Measurements from ENCODE around the gene MAFG.

Gene MAFG

GRCh38 chr17:81966343-81967243 lies 39.1 kb upstream of the MAFG start:
- Histone ChIP-seq H3K27me3 (peaks cover 59% of the 10 kb centered on the region), H3K4me2 (peak overlapping the region; percentile 100), H3K4me1 (peaks cover 45% of the 10 kb centered on the region), H3K27ac (peak overlapping the region; percentile 82), H3K9ac (peak overlapping the region; percentile 65), H3K9me3 (no peaks in the 10 kb centered on the region), H4K20me1 (peaks cover 15% of the 10 kb centered on the region), H3K4me3 (peak overlapping the region; percentile 59), H3K36me3 (no peaks in the 10 kb centered on the region)
- TF ChIP-seq Cebpa-rat (IDR thresholded peaks at IDR 0.05), result no peak

DNA sequence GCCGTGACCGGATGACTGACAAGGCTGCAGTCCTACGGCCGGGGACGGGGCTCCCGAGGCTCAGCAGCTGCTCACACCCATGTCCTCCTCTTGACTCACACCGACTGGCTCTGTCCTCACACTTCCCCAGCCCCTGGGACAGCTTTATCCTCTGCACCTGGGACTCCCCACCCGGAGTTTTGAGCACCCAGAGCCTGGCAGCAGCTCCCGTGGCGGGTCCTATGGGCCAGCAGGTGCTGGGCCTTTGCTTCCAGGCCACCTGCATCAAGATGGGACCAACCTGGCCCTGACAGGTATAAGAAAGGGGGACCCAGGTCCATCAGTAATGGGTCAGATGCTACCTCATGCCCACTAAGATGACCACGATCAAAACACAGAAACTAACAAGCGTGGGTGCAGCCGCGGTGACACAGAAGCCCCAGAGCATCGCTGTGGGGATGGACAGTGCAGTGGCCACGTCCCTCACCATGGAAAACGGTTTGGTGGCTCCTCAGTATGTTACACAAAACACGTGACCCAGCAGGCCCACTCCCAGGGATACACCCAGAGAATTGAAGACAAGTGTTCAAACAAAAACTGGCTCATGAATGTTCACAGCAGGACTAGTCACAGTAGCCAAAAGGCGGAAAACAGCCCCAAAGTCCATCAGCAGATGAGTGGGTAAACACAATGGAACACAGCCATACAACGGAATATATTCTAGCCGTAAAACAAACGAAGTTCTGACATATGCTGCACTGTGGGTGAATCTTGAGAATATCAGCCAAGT lies 36.7 kb upstream of the MAFG start:
- Histone ChIP-seq H3K4me3 (no peak overlapping the region), H4K20me1 (peaks cover 29% of the 10 kb centered on the region), H3K4me2 (no peak overlapping the region), H3K4me1 (peaks cover 58% of the 10 kb centered on the region), H3K27me3 (peaks cover 82% of the 10 kb centered on the region), H3K9ac (no peak overlapping the region), H3K27ac (no peak overlapping the region), H3K9me3 (no peaks in the 10 kb centered on the region), H3K36me3 (no peaks in the 10 kb centered on the region)
- no peak for TF ChIP-seq Cebpa-rat (IDR thresholded peaks at IDR 0.05)

- Histone ChIP-seq H3K9me3 (no peaks in the 10 kb centered on the region), H3K4me3 (no peak overlapping the region), H3K4me2 (no peak overlapping the region), H3K36me3 (no peaks in the 10 kb centered on the region), H3K27ac (no peak overlapping the region), H3K9ac (no peak overlapping the region), H4K20me1 (peaks cover 29% of the 10 kb centered on the region), H3K4me1 (peaks cover 48% of the 10 kb centered on the region), H3K27me3 (peaks cover 97% of the 10 kb centered on the region)
- TF ChIP-seq Cebpa-rat (IDR thresholded peaks at IDR 0.05), result no peak
Observed at GRCh38 chr17:81962499-81963441, 35.2 kb upstream of the MAFG start.

DNA sequence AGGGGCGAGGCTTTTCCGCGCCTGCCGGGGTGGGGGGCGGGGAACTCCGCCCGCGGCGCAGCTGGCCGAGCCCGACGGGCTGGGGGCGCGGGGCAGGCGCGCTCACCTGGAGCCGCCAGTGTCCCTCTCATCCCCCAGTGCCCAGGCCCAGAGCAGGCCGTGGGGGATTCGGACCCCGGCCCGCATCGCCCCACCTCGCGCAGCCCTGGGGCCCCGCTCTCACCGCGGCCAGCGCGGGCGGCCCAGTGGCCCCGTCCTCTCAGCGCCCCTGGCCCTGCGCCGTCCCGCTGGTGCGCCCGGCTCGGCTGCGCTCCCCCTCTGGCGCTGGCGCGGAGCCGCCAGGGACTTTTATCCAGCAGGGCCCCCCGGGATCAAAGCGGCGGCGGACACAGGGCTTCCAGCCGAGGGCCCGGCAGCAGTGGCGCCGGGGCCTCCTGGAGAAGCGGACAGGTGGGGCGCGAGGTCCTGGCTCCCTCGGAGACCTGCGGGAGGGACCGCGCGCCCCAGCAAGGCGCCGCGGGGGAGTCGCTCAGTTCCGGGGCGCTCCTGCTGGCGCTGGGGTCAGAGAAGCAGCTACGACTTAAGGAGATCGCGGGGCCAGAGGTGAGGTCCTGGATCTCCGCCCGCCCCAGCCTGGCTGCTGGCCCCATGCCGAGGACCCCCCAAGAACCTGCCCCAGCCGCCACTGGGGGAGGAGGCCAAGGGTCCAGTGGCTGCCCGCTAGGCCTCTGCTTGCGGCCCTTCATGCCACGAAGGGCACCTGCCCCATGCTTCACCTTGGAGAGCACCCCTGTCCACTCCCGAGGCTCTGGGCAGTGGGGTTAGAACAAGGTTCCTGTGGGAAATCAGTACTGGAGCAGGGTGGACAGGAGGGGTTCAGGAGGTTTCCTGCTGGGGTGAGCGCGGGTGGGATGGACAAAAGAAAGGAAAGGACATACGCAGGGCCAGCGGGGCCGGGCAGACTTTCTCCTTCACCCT lies 34.3 kb upstream of the MAFG start:
- peak overlapping the region; percentile 65 for H3K4me3 ChIP-seq
- no peak for TF ChIP-seq Cebpa-rat (IDR thresholded peaks at IDR 0.05)
- peaks cover 29% of the 10 kb centered on the region for H4K20me1 ChIP-seq
- H3K27ac ChIP-seq, result no peak overlapping the region
- H3K9me3 ChIP-seq, result no peaks in the 10 kb centered on the region
- H3K4me2 ChIP-seq, result peak overlapping the region; percentile 97
- H3K27me3 ChIP-seq, result peaks cover 100% of the 10 kb centered on the region
- H3K36me3 ChIP-seq, result no peaks in the 10 kb centered on the region
- peaks cover 38% of the 10 kb centered on the region for H3K4me1 ChIP-seq
- no peak overlapping the region for H3K9ac ChIP-seq

DNA sequence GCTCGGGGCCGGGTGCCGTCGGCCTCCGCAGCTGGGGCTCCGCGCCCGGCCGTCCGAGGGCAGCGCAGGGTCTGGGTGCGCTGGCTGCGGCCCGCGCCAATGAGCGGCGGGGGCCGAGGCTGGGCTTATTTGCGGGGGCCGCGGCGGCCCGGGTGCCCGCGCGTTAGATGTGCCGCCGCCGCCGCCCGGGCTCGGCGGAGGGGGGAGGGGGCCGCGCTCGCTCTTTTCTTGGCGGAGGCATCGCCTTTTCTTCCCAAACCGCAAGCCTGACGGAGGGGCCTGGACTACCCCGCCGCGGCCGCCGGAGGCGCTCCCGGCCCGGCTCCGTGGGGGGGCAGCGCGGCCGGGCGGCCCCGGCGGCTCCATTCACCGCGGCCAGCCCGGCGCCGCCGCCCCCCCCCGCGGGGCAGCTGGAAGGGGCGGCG lies 33.6 kb upstream of the MAFG start, which contains the start of gene NOTUM:
NOTUM (minus strand) TSS at position 101 of the 425 bp plus-strand sequence. CDS start 278 bp downstream, outside the sequence.
- H3K4me2 ChIP-seq, result peak within 1 kb of the TSS; percentile 97
- H3K4me1 ChIP-seq, result peaks cover 31% of the 10 kb centered on the region
- no peaks in the 10 kb centered on the region for H3K36me3 ChIP-seq
- H3K9ac ChIP-seq, result no peak within 1 kb of the TSS
- TF ChIP-seq Cebpa-rat (IDR thresholded peaks at IDR 0.05), result no peak
- H3K9me3 ChIP-seq, result no peaks in the 10 kb centered on the region
- H3K27ac ChIP-seq, result no peak within 1 kb of the TSS
- peaks cover 96% of the 10 kb centered on the region for H3K27me3 ChIP-seq
- H3K4me3 ChIP-seq, result peak within 1 kb of the TSS; percentile 65
- H4K20me1 ChIP-seq, result peaks cover 29% of the 10 kb centered on the region

DNA sequence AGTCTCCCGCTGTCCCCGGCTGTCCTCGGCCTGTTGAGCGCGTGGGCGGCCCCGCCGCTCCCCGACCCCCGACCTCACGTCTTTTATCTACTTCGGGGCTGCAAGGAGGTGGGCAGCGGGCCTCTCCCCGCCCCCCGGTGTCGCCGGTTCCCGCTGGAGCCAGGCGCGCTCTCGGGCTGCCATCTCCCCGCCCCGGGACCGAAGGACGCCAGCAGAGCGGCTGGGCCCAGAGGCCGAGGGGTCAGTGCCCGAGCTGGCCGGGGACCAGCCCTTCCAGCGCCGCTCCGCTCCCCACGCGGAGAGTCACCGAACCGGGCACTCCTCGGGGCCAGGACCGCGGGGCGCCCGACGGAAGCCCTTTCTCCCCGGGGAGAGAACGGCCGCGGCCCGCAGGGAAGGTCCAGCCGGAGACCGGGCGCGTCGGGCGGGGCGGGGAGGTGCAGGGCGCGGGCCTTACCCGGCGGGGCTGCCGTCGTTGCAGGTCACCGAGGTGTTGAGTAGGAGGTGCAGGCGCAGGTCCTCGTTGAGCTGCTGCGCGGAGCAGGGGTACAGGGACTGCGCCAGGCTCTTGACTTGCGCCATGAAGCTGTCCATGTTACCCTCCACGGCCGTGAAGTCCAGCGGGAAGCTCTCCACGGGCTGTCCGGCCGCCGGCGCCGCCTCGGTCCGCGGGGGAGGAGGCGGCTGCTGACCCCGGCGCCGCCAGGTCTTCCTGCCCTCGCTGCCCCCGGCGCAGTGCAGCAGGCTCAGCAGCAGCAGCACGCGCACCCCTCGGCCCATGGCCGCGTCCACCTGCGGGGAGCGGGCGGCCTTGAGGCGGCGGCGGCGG lies 32.8 kb upstream of the MAFG start:
- Histone ChIP-seq H3K27ac (no peak overlapping the region), H3K27me3 (peaks cover 89% of the 10 kb centered on the region), H3K9ac (no peak overlapping the region), H3K9me3 (no peaks in the 10 kb centered on the region), H3K4me3 (peak overlapping the region; percentile 65), H3K4me1 (peaks cover 24% of the 10 kb centered on the region), H4K20me1 (peaks cover 29% of the 10 kb centered on the region), H3K36me3 (no peaks in the 10 kb centered on the region), H3K4me2 (peak overlapping the region; percentile 97)
- TF ChIP-seq Cebpa-rat (IDR thresholded peaks at IDR 0.05), result no peak

GRCh38 chr17:81959362-81960129 lies 32.0 kb upstream of the MAFG start:
- Histone ChIP-seq H4K20me1 (peaks cover 29% of the 10 kb centered on the region), H3K27ac (no peak overlapping the region), H3K4me2 (peak overlapping the region; percentile 97), H3K36me3 (no peaks in the 10 kb centered on the region), H3K4me1 (peaks cover 23% of the 10 kb centered on the region), H3K27me3 (peaks cover 81% of the 10 kb centered on the region), H3K9ac (0 out of 2 replicates have a peak overlapping the region, but pooled peaks have one; percentile 24), H3K9me3 (no peaks in the 10 kb centered on the region), H3K4me3 (peak overlapping the region; percentile 65)
- TF ChIP-seq Cebpa-rat (IDR thresholded peaks at IDR 0.05), result no peak
